GM12873 (cell line): ENCODE results near the gene RREB1.

Experiments used
- TF ChIP-seq, protein P1 (sequence below): IDR thresholded peaks from 2 replicates; pipeline ENCODE4 v1.5.1; 2012; ENCODE audit warnings: low read depth, mild to moderate bottlenecking, moderate library complexity, low read length, control low read depth; ENCODE audit not compliant: insufficient read depth; ENCODE audit errors: missing control alignments

The RREB1 gene

GRCh38 chr6:7154341-7155139, 46.8 kb downstream of the RREB1 start:
- TF ChIP-seq, protein P1, sequence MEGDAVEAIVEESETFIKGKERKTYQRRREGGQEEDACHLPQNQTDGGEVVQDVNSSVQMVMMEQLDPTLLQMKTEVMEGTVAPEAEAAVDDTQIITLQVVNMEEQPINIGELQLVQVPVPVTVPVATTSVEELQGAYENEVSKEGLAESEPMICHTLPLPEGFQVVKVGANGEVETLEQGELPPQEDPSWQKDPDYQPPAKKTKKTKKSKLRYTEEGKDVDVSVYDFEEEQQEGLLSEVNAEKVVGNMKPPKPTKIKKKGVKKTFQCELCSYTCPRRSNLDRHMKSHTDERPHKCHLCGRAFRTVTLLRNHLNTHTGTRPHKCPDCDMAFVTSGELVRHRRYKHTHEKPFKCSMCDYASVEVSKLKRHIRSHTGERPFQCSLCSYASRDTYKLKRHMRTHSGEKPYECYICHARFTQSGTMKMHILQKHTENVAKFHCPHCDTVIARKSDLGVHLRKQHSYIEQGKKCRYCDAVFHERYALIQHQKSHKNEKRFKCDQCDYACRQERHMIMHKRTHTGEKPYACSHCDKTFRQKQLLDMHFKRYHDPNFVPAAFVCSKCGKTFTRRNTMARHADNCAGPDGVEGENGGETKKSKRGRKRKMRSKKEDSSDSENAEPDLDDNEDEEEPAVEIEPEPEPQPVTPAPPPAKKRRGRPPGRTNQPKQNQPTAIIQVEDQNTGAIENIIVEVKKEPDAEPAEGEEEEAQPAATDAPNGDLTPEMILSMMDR = no peak

DNA sequence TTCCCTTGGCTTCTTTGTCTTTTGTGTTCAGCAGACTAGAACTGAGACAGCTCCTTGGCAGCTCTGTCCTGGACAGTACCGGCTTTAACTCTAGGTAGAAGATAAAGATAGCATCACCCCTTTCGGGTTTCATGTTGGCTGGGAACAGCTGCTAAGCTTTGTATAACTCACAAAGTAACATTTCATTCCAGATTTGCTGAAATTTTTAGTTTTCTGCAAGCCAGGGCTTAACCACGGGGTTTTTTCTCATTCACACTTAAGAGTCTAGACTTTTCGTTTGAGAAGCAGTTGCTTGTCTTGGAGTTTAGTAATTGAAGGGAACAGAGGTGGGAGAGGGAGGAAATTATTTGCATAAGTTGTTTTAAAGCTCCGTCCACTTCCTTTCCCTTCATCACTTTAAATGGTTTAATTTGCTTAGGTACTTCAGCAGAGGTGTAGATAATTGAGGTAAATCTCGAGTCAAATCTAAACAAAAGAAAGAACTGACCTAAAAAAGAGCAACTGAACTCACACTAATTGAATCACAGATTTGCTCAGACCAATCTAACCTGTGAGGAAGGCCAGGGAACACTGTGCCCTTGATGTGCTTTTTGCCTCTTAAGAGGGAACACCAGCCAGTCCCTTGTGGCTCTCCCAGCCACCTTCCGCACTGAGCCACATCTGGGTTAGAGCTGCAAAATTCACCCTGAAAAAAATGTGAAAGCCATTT, 48.3 kb downstream of the RREB1 start:
- TF ChIP-seq, protein P1 = no peak

GRCh38 chr6:7156643-7157278, 49.0 kb downstream of the RREB1 start:
- TF ChIP-seq, protein P1 = no peak

- TF ChIP-seq, protein P1 = no peak
Measured at GRCh38 chr6:7157752-7158616, 50.2 kb downstream of the RREB1 start.

GRCh38 chr6:7159790-7160525, 52.2 kb downstream of the RREB1 start:
- TF ChIP-seq, protein P1 = no peak

GRCh38 chr6:7161253-7161623, 53.5 kb downstream of the RREB1 start:
- TF ChIP-seq, protein P1 = no peak
